IPS DF 6.9 (cell line): Measurements from ENCODE around the gene LRIF1.
"Not testable (repeated sequence)": the region's sequence is repeated elsewhere in the genome, so short reads cannot be mapped to it uniquely, and the experiment has no call there.

Experiments
- DNase-seq: peaks from one replicate; pipeline ENCODE4 v3.0.0-alpha.2; 2013; ENCODE audit warnings: low read depth, low spot score
- H3K27ac ChIP-seq: one replicate; pipeline ENCODE4 v1.5.1; 2013; ENCODE audit warnings: low read length, control low read depth
- H3K27me3 ChIP-seq: 2 replicates; pipeline ENCODE4 v1.6.1; 2013; ENCODE audit warnings: mild to moderate bottlenecking, low read length; ENCODE audit not compliant: control insufficient read depth, insufficient read depth
- H3K36me3 ChIP-seq: 2 replicates; pipeline ENCODE4 v1.6.1; 2013; ENCODE audit warnings: low read length; ENCODE audit not compliant: control insufficient read depth, insufficient read depth
- H3K4me1 ChIP-seq: 2 replicates; pipeline ENCODE4 v1.6.1; 2013; ENCODE audit warnings: low read length; ENCODE audit not compliant: control insufficient read depth, insufficient read depth
- H3K4me3 ChIP-seq: 2 replicates; pipeline ENCODE4 v1.5.1; 2013; ENCODE audit warnings: mild to moderate bottlenecking, low read length
- H3K9me3 ChIP-seq: 2 replicates; pipeline ENCODE4 v1.6.1; 2013; ENCODE audit warnings: low read length, inconsistent platforms; ENCODE audit not compliant: control insufficient read depth, insufficient read depth
- WGBS: extraction: QIAGEN DNeasy Blood & Tissue Kit; methylation state at CpG from one replicate; pipeline ENCODE4 v1.1.7; 2013; ENCODE audit warnings: mixed read lengths, missing lambda C conversion rate; ENCODE audit not compliant: insufficient read length, insufficient coverage; 5-methylcytosine and 5-hydroxymethylcytosine counted together

Gene LRIF1

GRCh38 chr1:110963691-110964454 lies at the start of gene LRIF1:
LRIF1 (minus strand) TSS chr1:110963922; CDS start chr1:110963688, 234 bp downstream.
- peak; percentile 97 for DNase-seq
- H3K9me3 ChIP-seq, result no peaks in the 10 kb centered on the region
- no CpG with 5 or more reads among the region's 54 CpGs for WGBS
- H3K36me3 ChIP-seq, result no peaks in the 10 kb centered on the region
- no peaks in the 10 kb centered on the region for H3K27me3 ChIP-seq
- peak within 1 kb of the TSS; percentile 56; the same call in 1 of the 2 replicates for H3K4me3 ChIP-seq
- no peak within 1 kb of the TSS for H3K27ac ChIP-seq
- H3K4me1 ChIP-seq, result no peaks in the 10 kb centered on the region

DNA sequence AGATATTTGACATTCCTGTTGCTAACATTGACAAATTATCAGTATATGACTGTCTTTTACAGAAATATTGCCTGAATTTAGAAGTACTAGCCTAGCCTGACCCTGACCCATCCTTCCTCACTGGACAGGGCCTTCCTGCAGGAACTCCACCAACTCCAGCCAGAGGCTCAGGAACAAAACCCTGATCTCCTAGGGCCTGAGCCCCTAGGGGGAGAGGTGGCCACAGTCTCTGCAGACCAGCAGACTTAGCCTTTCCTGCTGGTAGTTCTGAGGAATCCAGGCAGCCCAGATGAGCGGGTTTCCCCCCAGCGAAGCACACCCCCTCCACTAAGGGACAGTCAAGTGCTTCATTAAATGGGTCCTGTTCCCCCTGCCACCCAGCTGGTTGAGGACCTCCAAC lies 44.3 kb upstream of the LRIF1 start:
- Histone ChIP-seq H3K27ac (no peak overlapping the region), H3K27me3 (no peaks in the 10 kb centered on the region), H3K36me3 (no peaks in the 10 kb centered on the region), H3K4me1 (no peaks in the 10 kb centered on the region), H3K4me3 (no peak overlapping the region), H3K9me3 (no peaks in the 10 kb centered on the region)
- DNase-seq, result no peak
- no CpG with 5 or more reads among the region's 2 CpGs for WGBS

DNA sequence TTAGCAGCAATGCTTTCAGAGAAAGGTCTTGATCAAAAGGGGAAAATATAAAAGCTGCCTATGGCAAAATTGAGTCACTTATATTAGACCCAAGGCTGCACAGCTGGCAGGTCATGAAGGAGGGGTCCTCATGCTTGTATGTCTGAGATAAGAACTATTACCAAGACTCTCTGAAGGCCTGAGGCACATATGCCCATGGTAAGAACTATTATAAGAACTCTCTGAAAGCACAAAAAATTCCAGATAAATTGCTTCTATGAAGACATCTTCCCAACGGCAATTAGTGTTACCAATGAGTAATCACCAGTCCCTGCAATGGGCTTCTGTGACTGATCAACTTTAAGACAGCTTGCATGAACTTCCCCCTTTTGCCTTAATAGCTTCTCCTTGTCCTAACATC lies 42.8 kb upstream of the LRIF1 start:
- no peak overlapping the region for H3K27ac ChIP-seq
- no peaks in the 10 kb centered on the region for H3K4me1 ChIP-seq
- H3K27me3 ChIP-seq, result no peaks in the 10 kb centered on the region
- H3K4me3 ChIP-seq, result no peak overlapping the region
- no peak for DNase-seq
- no peaks in the 10 kb centered on the region for H3K36me3 ChIP-seq
- no CpG with 5 or more reads among the region's 1 CpG for WGBS
- no peaks in the 10 kb centered on the region for H3K9me3 ChIP-seq

- H3K27me3 ChIP-seq, H3K4me1 ChIP-seq, H3K27ac ChIP-seq, DNase-seq, H3K4me3 ChIP-seq, H3K36me3 ChIP-seq, H3K9me3 ChIP-seq: not testable (repeated sequence)
These were observed 35.9 kb upstream of the LRIF1 start for GRCh38 chr1:110999607-111000006.

DNA sequence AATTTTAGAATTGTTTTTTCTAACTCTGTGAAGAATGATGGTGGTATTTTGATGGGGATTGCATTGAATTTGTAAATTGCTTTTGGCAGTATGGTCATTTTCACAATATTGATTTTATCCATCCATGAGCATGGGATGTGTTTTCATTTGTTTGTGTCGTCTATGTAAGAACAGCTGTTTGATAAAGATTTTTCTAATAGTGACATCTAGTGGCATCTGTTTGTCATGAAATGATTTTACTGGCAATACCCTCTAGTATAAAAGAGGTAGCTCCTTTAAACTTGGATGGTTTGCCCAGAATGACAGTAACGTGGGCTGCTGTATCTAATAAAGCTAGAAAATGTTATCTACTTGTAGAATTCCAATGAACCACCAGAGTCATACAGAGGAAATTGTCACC lies 28.6 kb upstream of the LRIF1 start:
- not testable (repeated sequence) for H3K9me3 ChIP-seq, H3K27me3 ChIP-seq, H3K36me3 ChIP-seq, H3K4me1 ChIP-seq, DNase-seq, H3K27ac ChIP-seq, H3K4me3 ChIP-seq
- WGBS, result no CpG with 5 or more reads among the region's 2 CpGs

DNA sequence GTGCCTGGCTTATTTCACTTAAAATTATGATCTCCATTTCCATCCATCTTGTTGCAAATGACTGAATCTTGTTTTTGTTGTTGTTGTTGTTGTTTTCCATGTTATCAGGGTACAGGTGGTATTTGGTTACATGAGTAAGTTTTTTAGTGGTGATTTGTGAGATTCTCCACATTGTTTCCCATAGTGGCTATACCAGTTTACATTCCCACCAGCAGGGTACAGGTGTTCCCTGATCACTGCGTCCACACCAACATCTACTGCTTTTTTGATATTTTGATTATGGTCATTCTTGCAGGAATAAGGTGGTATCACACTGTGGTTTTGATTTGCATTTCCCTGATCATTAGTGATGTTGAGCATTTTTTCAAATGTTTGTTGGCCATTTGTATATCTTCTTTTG lies 27.6 kb upstream of the LRIF1 start:
- not testable (repeated sequence) for H3K4me3 ChIP-seq, H3K27me3 ChIP-seq, H3K27ac ChIP-seq, H3K36me3 ChIP-seq, H3K4me1 ChIP-seq, DNase-seq, H3K9me3 ChIP-seq
- WGBS, result no CpG with 5 or more reads among the region's 1 CpG

DNA sequence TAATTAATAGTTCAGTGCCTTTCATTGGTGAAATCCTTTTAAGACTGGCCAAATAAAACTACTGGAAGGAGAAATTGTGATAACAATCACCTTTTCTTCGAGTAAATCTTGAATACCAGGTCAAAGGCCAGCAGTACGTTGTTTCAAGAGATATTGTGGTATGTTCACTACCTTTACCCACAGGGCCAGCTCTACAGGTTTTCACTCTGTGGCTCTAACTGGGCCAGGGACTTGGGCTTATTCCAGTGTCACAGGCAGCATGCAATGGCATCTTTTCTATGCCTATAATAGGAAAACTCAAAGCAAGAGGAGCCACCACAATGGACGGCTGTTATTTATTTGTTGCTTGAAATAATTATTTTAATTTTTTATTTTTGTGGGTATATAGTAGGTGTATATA lies 26.8 kb upstream of the LRIF1 start:
- Histone ChIP-seq H3K36me3 (no peaks in the 10 kb centered on the region), H3K9me3 (no peaks in the 10 kb centered on the region), H3K4me3 (no peak overlapping the region), H3K4me1 (no peaks in the 10 kb centered on the region), H3K27ac (no peak overlapping the region), H3K27me3 (no peaks in the 10 kb centered on the region)
- WGBS, result no CpG with 5 or more reads among the region's 3 CpGs
- DNase-seq, result no peak

DNA sequence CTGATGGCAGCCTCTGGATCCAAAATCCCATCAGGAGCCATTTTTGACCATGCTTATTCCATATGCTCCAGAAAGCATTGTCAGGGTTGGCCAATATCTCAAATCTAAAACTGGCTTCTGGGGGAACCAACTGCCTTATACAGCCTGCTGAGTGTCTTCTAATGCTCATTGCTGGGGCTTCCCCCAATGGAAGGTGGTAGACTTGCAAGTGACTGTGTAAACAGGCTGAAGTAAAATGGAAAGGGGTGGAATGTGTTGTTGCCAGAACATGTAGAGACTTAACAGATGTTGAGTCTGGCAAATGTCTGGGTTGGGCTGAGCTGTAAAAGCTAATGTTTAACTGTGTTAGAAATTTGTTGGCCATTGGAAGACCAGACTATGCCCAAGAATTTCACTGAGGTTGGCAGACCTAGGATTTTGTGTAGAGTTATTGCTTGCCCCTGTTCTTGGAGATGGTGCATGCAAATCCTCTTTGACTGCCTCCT lies 22.7 kb upstream of the LRIF1 start:
- H3K36me3 ChIP-seq, result no peaks in the 10 kb centered on the region
- no peak for DNase-seq
- H3K27me3 ChIP-seq, result no peaks in the 10 kb centered on the region
- no peaks in the 10 kb centered on the region for H3K4me1 ChIP-seq
- H3K4me3 ChIP-seq, result no peak overlapping the region
- no peaks in the 10 kb centered on the region for H3K9me3 ChIP-seq
- H3K27ac ChIP-seq, result no peak overlapping the region

DNA sequence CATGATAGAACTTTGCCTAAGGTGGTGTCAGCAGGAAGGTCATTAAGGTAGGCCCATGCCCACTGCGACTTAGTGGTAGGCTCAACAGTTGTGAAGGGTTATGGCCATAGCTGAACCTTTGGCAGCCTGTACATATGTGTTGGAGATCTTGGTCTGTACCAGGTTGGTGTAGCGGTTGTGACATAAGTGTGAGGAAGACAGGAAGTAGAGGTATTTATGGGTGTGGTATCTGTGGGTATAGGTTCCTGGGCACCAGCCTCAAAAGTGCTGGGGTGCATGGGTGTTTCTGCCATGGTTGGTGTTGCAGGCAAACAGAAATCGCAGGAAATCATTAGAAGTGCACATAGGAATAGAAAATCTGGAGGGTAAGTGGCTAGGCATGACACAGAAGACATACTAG lies 18.6 kb upstream of the LRIF1 start:
- H3K27me3 ChIP-seq, result no peaks in the 10 kb centered on the region
- H3K9me3 ChIP-seq, result no peaks in the 10 kb centered on the region

DNA sequence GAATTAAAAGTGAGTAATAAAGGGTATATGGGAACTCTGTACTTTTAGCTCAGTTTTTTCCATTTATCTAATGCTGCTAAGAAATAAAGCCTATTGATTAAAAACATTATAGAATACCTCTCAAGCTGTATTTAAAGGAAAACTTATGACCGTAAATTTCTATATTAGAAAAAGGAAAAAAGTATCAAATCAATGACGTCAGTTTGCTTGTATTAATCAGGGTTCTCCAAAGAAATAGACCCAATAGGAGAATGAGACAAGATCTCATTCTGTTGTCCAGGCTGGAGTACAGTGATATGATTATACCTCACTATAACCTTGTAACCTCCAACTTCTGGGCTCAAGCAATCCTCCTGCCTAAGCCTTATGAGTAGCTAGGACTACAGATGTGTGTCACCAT lies 15.4 kb upstream of the LRIF1 start:
- Histone ChIP-seq H3K27ac (no peak overlapping the region), H3K9me3 (no peaks in the 10 kb centered on the region), H3K36me3 (no peaks in the 10 kb centered on the region), H3K4me1 (no peaks in the 10 kb centered on the region), H3K27me3 (no peaks in the 10 kb centered on the region), H3K4me3 (no peak overlapping the region)
- WGBS, result no CpG with 5 or more reads among the region's 2 CpGs
- DNase-seq, result no peak

More for the DNA sequence above, 18.6 kb upstream of the LRIF1 start:
- Histone ChIP-seq H3K4me3 (no peak overlapping the region), H3K36me3 (no peaks in the 10 kb centered on the region), H3K27ac (no peak overlapping the region), H3K4me1 (no peaks in the 10 kb centered on the region)
- DNase-seq, result no peak
- WGBS, result no CpG with 5 or more reads among the region's 3 CpGs

DNA sequence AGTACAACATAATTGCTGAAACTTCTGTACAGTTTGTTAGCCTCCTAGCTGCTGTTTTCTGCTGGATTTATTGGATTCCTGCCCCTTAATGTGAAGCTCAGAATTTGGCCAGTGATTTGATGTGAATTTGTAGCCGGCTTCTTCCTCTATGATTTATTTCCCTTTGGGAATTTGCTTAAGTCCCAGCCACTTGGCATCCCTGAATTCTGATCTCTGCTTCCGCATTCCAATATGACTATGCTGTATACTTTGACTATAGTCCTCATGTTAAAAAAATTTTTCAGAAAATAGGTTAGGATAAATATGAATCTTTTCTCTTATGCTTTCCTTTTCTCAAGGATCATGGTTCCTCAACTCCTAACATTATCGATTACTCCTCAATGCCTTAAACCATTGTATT lies 12.4 kb upstream of the LRIF1 start:
- no peak overlapping the region for H3K27ac ChIP-seq
- DNase-seq, result no peak
- no peaks in the 10 kb centered on the region for H3K27me3 ChIP-seq
- no peaks in the 10 kb centered on the region for H3K4me1 ChIP-seq
- no CpG with 5 or more reads among the region's 3 CpGs for WGBS
- H3K36me3 ChIP-seq, result no peaks in the 10 kb centered on the region
- H3K4me3 ChIP-seq, result no peak overlapping the region
- no peaks in the 10 kb centered on the region for H3K9me3 ChIP-seq
